ENCODE data around the gene YWHAG. TPM values are rescaled to one million over a fixed set of nuclear protein-coding genes. Genes with fewer than 3 reads are reported as not detected.
A peak's percentile ranks its signal among the peaks of the same experiment; 100 is the strongest.

The YWHAG gene
- total and polyA plus RNA-seq, 2 of the 13 experiments (the other 11 are each of a cell fraction or from before 2014, with no cell fraction given): 36.9 to 67.5 TPM

- TF ChIP-seq WIZ (CRISPR knock-in tag; IDR thresholded peaks at IDR 0.05) (no peak), TAF1 (CRISPR knock-in tag; IDR thresholded peaks at IDR 0.05) (no peak), ZNF792 (CRISPR knock-in tag; IDR thresholded peaks at IDR 0.05) (peak; percentile 23; the same call in 1 of the 2 replicates), SUZ12 (IDR thresholded peaks at IDR 0.05; ENCODE audit: low read depth, low read length) (peak; percentile 84), MAFK (conservative IDR thresholded peaks at IDR 0.05 in 1 of 2, IDR thresholded peaks at IDR 0.05 in 1 of 2; ENCODE audit: low read length in 2 of 2) (0 out of 4 replicates have a peak, but pooled peaks of 1 of the 2 experiments have one; percentile 21), PAF1 (CRISPR knock-in tag; IDR thresholded peaks at IDR 0.05) (no peak), TEF (CRISPR knock-in tag; IDR thresholded peaks at IDR 0.05) (no peak), ZFP37 (CRISPR knock-in tag; IDR thresholded peaks at IDR 0.05; ENCODE audit: borderline replicate concordance) (0 out of 2 replicates have a peak, but pooled peaks have one; percentile 38), CENPT (CRISPR knock-in tag; IDR thresholded peaks at IDR 0.05; ENCODE audit: low read depth) (no peak), SNAI1 (CRISPR knock-in tag; IDR thresholded peaks at IDR 0.05; ENCODE audit: borderline replicate concordance) (no peak), HBP1 (CRISPR knock-in tag; IDR thresholded peaks at IDR 0.05; ENCODE audit: low read depth) (no peak), ATF6 (CRISPR knock-in tag; conservative IDR thresholded peaks at IDR 0.05) (no peak), NFIC (IDR thresholded peaks at IDR 0.05; ENCODE audit: low read length) (no peak), ZNF547 (CRISPR knock-in tag; IDR thresholded peaks at IDR 0.05) (peak; percentile 25; the same call in 1 of the 2 replicates), ZNF556 (CRISPR knock-in tag; IDR thresholded peaks at IDR 0.05; ENCODE audit: borderline replicate concordance) (peak; percentile 26; the same call in 1 of the 2 replicates), ZBTB38 (CRISPR knock-in tag; IDR thresholded peaks at IDR 0.05) (peak; percentile 27; the same call in 1 of the 2 replicates), DNMT3B (CRISPR knock-in tag; conservative IDR thresholded peaks at IDR 0.05) (0 out of 2 replicates have a peak, but pooled peaks have one; percentile 8), ZNF460 (CRISPR knock-in tag; IDR thresholded peaks at IDR 0.05; ENCODE audit: borderline replicate concordance) (no peak; the same call in 1 of the 2 replicates), AGO2 (optimal IDR thresholded peaks at IDR 0.05; ENCODE audit: low read depth, low read length) (no peak), ZBTB7A (CRISPR knock-in tag; IDR thresholded peaks at IDR 0.05) (no peak), ELF1 (CRISPR knock-in tag; IDR thresholded peaks at IDR 0.05) (peak; percentile 64), ZNF615 (CRISPR knock-in tag; IDR thresholded peaks at IDR 0.05; ENCODE audit: borderline replicate concordance) (0 out of 2 replicates have a peak, but pooled peaks have one; percentile 65)
- TF ChIP-seq, protein P1, sequence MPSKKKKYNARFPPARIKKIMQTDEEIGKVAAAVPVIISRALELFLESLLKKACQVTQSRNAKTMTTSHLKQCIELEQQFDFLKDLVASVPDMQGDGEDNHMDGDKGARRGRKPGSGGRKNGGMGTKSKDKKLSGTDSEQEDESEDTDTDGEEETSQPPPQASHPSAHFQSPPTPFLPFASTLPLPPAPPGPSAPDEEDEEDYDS (CRISPR knock-in tag; IDR thresholded peaks at IDR 0.05): peak; percentile 50; the same call in 1 of the 2 replicates
- TF ChIP-seq, protein P2, sequence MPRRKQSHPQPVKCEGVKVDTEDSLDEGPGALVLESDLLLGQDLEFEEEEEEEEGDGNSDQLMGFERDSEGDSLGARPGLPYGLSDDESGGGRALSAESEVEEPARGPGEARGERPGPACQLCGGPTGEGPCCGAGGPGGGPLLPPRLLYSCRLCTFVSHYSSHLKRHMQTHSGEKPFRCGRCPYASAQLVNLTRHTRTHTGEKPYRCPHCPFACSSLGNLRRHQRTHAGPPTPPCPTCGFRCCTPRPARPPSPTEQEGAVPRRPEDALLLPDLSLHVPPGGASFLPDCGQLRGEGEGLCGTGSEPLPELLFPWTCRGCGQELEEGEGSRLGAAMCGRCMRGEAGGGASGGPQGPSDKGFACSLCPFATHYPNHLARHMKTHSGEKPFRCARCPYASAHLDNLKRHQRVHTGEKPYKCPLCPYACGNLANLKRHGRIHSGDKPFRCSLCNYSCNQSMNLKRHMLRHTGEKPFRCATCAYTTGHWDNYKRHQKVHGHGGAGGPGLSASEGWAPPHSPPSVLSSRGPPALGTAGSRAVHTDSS (CRISPR knock-in tag; conservative IDR thresholded peaks at IDR 0.05): no peak
These were observed 553 bp upstream of the YWHAG start (continued) for GRCh38 chr7:76359111-76359977.
